ENCODE measurements around the gene TPSD1.
"Not testable (repeated sequence)": the region's sequence is repeated elsewhere in the genome, so short reads cannot be mapped to it uniquely, and the experiment has no call there.

DNA sequence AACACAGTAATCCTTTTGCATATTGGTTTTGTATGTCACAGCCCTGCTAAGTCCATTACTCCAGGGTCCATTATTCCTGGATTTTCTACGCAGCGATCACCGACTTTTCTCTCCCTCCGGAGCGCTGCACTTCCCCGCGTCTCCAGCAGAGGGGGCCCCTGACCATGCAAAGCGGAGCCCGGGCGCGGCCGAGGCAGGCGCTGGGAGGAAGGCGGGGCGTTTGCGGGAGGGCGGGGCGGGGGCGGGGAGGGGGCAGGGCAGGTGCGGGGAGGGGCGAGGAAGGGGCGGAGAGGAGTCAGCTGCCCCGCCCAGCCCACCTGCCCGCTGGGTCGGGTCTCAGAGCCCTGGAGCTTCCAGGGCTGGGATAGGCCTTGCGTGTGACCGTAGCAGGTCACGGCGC is 19.2 kb upstream of the TPSD1 start:
- TF ChIP-seq POLR2A (IDR thresholded peaks at IDR 0.05), result not testable (repeated sequence)
- TF ChIP-seq, protein P1, sequence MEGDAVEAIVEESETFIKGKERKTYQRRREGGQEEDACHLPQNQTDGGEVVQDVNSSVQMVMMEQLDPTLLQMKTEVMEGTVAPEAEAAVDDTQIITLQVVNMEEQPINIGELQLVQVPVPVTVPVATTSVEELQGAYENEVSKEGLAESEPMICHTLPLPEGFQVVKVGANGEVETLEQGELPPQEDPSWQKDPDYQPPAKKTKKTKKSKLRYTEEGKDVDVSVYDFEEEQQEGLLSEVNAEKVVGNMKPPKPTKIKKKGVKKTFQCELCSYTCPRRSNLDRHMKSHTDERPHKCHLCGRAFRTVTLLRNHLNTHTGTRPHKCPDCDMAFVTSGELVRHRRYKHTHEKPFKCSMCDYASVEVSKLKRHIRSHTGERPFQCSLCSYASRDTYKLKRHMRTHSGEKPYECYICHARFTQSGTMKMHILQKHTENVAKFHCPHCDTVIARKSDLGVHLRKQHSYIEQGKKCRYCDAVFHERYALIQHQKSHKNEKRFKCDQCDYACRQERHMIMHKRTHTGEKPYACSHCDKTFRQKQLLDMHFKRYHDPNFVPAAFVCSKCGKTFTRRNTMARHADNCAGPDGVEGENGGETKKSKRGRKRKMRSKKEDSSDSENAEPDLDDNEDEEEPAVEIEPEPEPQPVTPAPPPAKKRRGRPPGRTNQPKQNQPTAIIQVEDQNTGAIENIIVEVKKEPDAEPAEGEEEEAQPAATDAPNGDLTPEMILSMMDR (IDR thresholded peaks at IDR 0.05), result not testable (repeated sequence)
